Superior temporal gyrus (tissue), 1 donor: ENCODE data around the gene G6PD.
"Not testable (repeated sequence)": the region's sequence is repeated elsewhere in the genome, so short reads cannot be mapped to it uniquely, and the experiment has no call there.

Source experiments
- DNase-seq: peaks from one replicate; pipeline ENCODE4 v3.0.0-alpha.2; 2016; ENCODE audit errors: extremely low spot score

The G6PD gene

DNA sequence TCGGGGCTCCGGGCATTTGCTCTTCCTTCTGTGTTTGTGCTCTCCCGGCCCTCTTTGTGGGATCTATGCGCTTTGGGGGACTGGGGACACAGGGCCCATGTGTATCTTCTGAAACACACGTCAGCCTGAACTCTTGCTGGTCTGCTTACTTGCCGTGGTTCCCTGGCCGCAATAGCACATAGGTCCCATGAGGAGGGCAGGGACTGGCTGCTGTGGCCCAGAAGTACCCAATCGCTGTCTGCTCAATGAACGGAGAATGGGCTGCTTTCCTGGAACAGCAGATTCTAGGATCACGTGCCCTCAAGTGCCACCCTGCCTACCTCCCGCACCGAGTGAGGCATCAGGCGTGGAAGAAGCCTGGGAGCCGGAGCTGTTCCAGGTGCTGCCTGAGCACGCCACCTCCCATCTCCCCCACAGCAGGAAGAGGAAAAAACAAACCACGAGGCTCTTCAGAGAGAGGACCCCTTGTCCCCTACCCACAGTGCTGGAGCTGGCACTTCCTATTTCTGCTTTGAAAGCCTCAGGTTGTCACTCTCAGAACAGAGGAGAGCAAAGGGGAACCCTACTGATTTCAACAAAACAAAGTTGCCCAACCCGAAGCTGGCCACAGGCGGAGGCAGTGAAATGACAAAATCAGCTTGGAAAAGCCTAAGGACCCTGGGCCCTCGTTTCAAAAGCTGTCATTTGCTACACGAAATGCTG, 3.8 kb downstream of the G6PD start:
- DNase-seq = no peak

GRCh38 chrX:154541896-154542722, 4.5 kb downstream of the G6PD start:
- no peak for DNase-seq

- DNase-seq = no peak
Observed at GRCh38 chrX:154541589-154541895, 5.1 kb downstream of the G6PD start.

DNA sequence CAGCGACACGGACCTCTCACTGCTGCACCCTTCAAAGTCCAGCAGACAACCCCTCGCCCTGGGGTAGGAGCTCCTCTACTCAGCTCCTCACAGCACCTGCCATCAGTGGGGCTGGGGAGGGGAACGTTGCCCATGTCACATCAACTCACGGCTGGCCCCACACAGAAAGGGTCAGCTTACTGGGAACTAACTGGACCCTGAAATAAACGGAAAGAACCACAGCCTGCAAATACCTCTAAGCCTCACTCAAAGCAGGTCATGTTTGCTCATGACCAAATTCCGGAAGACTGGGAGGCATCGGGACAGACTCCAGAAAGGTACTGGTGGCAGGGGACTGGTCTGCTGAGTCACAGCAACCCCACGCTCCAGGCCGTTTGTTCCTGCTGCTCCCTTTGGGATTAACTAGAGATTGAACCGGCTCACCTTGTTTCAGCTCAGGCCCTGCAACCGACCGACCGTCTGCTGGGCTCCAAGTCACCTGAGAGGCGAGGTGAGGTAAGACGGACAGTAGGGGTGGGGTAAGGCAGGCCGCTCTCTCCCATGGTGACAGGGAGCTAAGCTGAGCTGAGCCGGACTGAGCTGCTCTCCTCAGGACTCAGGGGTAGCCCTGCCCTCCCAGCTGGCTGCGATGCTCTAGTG, 5.6 kb downstream of the G6PD start:
- DNase-seq = no peak

DNA sequence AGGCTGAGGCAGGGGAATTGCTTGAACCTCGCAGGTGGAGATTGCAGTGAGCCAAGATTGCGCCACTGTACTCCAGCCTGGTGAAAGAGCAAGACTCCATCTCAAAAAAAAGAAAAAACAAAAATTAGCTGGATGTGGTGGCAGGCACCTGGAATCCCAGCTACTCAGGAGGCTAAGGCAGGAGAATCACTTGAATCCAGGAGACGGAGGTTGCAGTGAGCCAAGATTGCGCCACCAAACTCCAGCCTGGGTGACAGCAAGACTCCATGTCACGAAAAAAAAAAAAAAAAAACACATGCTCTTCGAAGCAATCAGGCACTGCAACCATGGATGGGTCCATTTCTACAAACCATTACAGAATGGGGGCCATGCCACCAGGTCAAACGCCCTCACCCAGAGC, 6.3 kb downstream of the G6PD start:
- not testable (repeated sequence) for DNase-seq

DNA sequence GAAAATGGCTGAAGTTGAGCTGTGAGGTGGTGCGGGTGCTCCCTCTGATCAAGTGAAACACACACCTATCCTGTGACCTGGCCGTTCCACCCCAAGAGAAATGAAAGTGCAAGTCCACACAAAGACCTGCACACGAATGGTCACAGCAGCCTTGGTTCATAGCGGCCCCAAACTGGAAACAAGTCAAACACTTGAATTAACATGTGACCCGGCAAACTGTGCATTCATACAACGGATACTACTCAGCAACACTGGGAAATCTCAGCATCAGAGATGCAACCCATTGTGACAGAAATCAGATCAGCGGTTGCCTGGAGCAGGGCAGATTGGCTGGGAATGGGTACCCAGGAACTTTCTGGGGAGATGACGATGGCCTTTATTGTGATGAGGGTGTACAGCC, 7.6 kb downstream of the G6PD start:
- DNase-seq = peak; percentile 34

DNA sequence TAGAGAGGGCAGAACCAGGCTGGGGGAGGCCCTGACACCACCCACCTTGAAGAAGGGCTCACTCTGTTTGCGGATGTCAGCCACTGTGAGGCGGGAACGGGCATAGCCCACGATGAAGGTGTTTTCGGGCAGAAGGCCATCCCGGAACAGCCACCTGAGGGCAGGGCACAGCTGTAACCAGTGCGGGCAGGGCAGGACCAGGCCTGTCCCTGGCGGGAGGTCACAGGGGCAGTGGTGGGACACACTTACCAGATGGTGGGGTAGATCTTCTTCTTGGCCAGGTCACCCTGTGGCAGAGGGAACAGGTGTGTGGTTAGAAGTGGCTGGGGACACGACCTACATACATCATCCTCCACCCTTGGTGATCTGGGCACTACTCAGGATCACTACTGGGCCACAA, 10.8 kb downstream of the G6PD start:
- DNase-seq = no peak

DNA sequence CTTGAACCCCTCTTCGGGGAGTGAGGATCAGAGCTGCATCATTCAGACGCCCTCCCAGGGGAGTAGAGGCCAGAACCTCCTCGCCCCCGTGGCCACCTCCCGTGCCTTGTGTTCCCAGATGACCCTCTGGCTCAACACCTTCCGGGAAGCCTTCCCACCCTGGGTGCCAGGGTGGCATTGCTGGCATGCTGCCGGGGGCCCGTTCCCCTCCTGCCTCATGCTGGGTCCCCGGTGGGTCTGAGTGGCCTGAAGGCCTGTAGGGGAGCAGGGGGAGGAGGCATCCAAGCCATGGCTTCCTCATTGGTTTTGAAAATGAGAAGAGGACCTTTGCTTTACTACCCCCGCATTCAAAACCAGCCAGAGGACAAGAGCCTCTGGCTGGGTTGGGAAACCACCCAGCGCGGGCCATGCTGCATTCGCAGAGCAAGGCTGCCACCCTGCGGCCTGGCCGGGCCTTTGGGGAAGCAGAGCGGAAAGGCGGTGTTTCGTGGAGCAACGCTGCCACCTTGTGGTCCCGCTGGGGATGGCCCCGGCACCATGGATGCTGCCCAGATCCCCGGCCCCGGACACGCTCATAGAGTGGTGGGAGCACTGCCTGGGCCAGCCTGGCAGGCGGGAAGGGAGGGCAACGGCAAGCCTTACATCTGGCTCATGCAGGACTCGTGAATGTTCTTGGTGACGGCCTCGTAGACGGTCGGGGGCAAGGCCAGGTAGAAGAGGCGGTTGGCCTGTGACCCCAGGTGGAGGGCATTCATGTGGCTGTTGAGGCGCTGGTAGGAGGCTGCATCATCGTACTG, 11.9 kb downstream of the G6PD start:
- peak; percentile 81 for DNase-seq

DNA sequence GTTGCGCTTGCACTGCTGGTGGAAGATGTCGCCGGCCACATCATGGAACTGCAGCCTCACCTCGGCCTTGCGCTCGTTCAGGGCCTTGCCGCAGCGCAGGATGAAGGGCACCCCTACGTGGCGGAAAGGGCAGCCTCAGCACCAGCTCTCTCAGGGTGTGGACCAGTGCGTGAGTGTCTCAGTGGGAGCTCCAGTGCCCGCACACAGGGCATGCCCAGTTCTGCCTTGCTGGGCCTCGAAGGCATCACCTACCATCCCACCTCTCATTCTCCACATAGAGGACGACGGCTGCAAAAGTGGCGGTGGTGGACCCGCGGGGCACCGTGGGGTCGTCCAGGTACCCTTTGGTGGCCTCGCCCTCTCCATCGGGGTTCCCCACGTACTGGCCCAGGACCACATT, 14.0 kb downstream of the G6PD start:
- no peak for DNase-seq

DNA sequence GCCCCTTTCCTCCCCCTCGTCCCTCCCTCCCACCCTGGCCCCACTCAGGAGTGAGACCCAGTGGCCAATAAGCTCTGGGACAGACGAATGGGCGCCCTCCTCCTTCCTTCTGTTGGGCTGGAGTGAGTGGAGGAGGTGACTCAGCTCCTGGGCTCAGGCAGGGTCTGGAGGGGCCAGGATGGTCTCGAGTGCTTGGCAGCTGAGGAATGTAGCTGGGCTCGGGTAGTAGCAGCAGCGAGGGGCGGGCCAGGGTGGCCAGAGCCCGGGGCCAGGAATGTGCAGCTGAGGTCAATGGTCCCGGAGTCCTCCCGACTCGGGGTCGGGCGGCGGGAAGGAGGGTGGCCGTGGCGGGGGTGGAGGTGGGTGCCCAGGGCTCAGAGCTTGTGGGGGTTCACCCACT, 15.0 kb downstream of the G6PD start:
- no peak for DNase-seq

DNA sequence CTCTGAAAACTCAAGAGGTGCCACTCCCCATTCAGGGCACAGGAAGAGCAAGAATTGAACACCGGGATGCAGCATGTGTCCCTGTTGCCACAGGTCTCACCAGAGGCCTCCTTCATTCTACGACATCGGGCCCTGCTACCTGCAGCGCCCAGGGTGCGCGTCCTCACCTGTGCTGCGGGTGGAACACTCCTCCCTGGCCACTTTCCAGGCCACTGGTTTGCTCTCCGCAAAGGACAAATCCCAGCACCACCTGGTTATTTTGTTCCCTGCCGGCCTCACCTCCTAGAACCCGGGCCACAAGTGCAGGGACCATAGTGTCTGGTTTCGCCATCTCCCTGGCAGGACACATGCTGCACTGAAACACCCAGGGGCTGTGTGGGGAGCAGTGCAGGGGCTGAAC, 16.4 kb downstream of the G6PD start:
- DNase-seq = no peak

DNA sequence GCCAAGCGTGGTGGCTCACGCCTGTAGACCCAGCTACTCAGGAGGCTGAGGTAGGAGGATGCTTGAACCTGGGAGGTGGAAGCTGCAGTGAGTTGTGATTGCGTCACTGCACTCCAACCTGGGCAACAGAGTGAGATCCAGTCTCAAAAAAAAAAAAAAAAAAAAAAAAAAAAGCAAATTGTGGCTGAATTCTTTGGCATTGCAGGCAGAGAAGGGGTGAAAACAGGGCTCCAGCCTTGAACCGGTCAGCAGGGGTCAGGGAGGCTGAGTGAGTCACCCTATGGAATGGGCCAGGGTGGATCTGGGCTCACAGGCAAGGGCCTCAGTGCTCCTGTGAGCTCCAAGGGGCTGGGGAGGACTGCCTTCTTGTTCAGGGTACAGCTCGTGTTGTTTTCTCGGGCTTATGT, 17.4 kb downstream of the G6PD start:
- no peak for DNase-seq

DNA sequence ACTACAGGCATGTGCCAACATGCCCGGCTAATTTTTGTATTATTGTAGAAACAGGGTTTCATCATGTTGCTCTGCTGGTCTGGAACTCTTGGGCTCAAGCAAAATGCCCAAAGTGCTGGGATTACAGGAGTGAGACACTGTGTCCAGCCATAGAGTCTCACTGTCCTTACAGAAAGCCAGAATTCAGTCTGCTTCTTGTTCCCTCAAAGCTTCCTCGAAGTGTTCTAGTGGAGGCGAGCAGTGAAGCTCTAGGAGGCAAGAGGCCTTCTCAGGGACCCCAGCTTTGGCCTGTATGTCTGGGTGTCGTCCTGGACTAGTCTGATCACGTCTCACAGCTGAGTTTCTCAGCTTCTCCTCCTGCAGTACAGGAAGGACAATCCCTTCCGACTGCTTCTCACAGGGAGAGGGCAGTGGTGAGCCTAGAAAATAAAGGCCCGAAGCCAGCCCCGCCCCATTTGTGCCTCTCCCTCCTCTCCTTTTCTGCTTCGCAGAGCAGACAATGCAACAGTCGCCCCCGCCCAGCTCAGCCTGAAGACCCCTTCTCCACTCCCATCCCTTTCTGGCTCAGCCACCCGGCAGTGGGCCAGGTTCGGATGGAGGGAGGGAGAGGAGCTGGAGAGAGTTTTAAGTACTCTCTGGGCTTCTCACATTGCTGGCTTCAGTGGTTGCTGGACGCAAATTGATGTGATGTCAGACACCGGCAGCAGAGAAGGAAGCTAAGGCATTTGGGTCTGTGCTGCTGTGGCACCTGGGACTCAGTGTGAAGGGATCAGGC, 19.6 kb downstream of the G6PD start:
- DNase-seq = peak; percentile 81

DNA sequence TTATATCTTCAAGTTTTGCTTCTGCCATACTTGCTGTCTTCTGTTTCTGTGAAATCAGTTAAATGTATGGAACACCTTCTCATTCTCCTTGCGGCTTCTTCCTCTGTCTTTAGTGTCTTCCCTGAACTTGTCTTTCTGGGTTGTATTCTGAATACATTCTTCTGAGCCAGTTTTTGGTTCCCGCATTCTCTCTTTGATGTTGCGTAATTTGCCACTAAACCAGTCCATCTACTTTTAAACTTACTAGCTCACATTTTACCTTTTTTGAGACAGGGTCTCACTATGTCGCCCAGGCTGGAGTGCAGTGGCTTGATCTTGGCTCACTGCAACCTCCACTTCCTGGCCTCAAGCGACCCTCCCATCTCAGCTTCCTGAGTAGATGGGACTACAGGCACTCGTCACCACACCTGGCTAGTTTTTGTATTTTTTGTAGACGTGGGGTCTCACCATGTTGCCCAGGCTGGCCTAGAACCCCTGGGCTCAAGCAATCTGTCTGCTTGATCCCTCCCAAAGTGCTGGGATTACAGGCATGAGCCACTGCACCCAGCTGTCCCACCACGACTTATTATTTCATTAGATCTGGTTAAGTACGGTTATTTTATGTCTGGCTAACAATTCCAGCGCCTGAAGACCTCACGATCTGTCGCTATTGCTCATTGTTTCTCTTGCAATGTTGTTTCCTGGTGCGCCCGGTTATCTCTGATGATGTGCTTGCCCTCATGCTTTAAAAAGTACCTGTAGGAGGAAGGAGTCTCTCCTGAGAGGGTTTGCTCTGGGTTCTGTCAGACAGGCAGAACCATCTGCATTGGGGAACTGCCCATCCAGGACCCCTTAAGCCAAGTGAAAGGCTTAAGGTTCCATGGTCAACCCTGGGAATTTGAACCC, 20.8 kb downstream of the G6PD start:
- no peak for DNase-seq

GRCh38 chrX:154519389-154519788, 27.3 kb downstream of the G6PD start:
- DNase-seq = no peak

DNA sequence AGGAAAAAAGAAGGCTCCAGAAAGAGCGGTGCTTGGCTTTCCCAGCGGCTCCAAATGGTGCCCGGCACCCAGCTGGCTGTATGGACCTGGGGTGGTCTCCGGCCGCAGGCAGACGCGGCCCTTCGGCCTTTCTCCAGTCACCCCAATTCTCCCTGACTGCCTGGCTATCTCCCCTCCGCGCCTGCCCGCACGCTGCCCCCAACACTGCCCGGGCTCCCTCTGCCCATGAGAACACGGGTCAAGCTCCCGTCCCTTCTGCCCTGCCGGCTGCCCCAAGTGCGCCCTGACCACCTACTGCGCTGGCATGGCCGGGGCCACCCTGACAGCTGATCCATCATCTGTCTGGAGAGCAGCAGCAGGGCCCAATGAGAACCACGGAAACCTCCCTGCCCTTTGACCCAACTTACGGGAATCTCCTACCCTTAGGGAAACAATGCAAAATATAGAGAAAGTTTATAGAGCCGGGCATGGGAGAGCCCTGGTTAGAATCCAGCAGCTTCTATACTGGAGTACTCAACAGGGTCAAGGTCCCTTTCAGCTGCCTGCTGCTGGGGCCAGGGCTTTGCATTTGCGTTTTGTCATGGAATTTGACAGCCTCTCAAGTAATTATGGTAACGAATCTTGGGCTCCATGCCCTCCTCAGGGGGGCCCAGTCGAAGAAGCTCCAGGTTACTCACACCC, 29.4 kb downstream of the G6PD start:
- peak; percentile 11 for DNase-seq

DNA sequence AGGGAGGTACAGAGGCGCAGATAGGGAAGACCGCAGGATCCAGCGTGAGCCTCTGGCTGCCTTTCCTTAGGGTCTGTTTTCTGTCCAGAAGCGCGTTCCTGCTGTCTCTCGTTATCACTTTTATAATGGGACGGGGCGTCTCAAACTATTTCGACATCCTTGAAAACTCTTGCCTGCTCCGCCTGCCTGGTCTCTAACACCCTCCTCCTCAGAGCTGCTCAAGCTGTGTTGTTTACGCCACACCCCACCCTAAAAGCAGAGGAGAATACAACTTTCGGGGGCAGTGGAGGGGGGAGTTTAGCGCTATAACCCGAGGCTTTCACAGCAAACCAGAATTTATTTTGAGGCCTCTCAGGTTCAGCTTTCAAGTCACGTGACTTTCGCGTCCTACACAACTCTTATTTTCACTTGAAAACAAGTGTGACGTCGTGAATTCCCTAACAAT, 30.0 kb downstream of the G6PD start:
- peak; percentile 64 for DNase-seq

- DNase-seq = peak; percentile 81
Observed at GRCh38 chrX:154515966-154516655, 30.5 kb downstream of the G6PD start, which contains the start of gene FAM3A. FAM3A (minus strand) TSS chrX:154516232; CDS start chrX:154515772, 460 bp downstream.
